Vagina (tissue), 2 donors: Measurements from ENCODE around the gene MORN3. TPM values are rescaled to one million over a fixed set of nuclear protein-coding genes. Genes with fewer than 3 reads are reported as not detected.
A peak's percentile ranks its signal among the peaks of the same experiment; 100 is the strongest.

Source experiments
- DNase-seq, 2 donors: peaks; one replicate each; pipeline ENCODE4 v3.0.0-alpha.2; 2017; ENCODE audit errors: extremely low spot score in 2 of 2
- H3K27ac ChIP-seq: fragments of 200-600 bp; sonication (generic); one replicate; pipeline ENCODE4 v1.5.1; 2019
- H3K27me3 ChIP-seq: fragments of 200-600 bp; sonication (generic); one replicate; pipeline ENCODE4 v1.5.1; 2019
- H3K36me3 ChIP-seq, 2 donors: fragments of 200-600 bp; sonication (generic); one replicate each; pipeline ENCODE4 v1.5.1; 2017 to 2019
- H3K4me1 ChIP-seq: fragments of 200-600 bp; sonication (generic); one replicate; pipeline ENCODE4 v1.5.1; 2019
- H3K4me3 ChIP-seq, 2 donors: fragments of 200-600 bp; sonication (generic); 1 replicate in 1 of 2; 2 replicates in 1 of 2; pipeline ENCODE4 v1.5.1; 2016 to 2019
- H3K9me3 ChIP-seq: fragments of 200-600 bp; sonication (generic); one replicate; pipeline ENCODE4 v1.5.1; 2019
- POLR2A ChIP-seq, 2 donors: fragments of 450-650 bp; IDR thresholded peaks; one replicate each; pipeline ENCODE4 v1.6.1; 2017; ENCODE audit warnings: antibody characterized with exemption in 2 of 2, mild to moderate bottlenecking in 2 of 2, moderate library complexity in 2 of 2
- POLR2AphosphoS5 ChIP-seq, 2 donors: sonication (generic); formaldehyde crosslinking; IDR thresholded peaks; one replicate each; pipeline ENCODE4 v1.9.0; 2017; ENCODE audit warnings: antibody characterized with exemption in 2 of 2, mild to moderate bottlenecking in 2 of 2, low read depth in 1 of 2; ENCODE audit not compliant: insufficient read depth in 1 of 2
- intact Hi-C: fragments of 100-400 bp; cut with DNase I; formaldehyde crosslinking; loops from one replicate; pipeline ENCODE4 v1.15.1; 2023
- total RNA-seq: library from RNA; depleted of rRNA; stranded (reverse); fragments of >200 nt; gene quantifications from one replicate; pipeline ENCODE4 v1.2.3, GENCODE V29; 2016
- TF ChIP-seq, protein P1 (sequence below), 3 experiments: fragments of 450-650 bp in 2 of 3; fragments of 200-600 bp in 1 of 3; sonication (generic) in 1 of 3; IDR thresholded peaks; one replicate each; pipeline ENCODE4 v1.5.1; 2017 to 2019; ENCODE audit warnings: antibody characterized with exemption in 3 of 3, mild to moderate bottlenecking in 2 of 3, moderate library complexity in 2 of 3

Gene MORN3
- total RNA-seq, 1 donor from 2014 or later = not detected

- intact Hi-C loops = no loop called here
- Histone ChIP-seq H3K27ac (peak overlapping the region; percentile 89), H3K4me3 (peak overlapping the region; percentile 80 to 94), H3K36me3 (no peaks in the 10 kb centered on the region), H3K27me3 (no peaks in the 10 kb centered on the region), H3K9me3 (no peaks in the 10 kb centered on the region), H3K4me1 (peaks cover 40% of the 10 kb centered on the region)
- TF ChIP-seq, protein P1, sequence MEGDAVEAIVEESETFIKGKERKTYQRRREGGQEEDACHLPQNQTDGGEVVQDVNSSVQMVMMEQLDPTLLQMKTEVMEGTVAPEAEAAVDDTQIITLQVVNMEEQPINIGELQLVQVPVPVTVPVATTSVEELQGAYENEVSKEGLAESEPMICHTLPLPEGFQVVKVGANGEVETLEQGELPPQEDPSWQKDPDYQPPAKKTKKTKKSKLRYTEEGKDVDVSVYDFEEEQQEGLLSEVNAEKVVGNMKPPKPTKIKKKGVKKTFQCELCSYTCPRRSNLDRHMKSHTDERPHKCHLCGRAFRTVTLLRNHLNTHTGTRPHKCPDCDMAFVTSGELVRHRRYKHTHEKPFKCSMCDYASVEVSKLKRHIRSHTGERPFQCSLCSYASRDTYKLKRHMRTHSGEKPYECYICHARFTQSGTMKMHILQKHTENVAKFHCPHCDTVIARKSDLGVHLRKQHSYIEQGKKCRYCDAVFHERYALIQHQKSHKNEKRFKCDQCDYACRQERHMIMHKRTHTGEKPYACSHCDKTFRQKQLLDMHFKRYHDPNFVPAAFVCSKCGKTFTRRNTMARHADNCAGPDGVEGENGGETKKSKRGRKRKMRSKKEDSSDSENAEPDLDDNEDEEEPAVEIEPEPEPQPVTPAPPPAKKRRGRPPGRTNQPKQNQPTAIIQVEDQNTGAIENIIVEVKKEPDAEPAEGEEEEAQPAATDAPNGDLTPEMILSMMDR (IDR thresholded peaks at IDR 0.05) = no peak
- TF ChIP-seq POLR2A (IDR thresholded peaks at IDR 0.05) (no peak), POLR2AphosphoS5 (IDR thresholded peaks at IDR 0.05; ENCODE audit: insufficient read depth in 1 of 2, low read depth in 1 of 2) (no peak)
- DNase-seq = no peak
Observed at GRCh38 chr12:121713793-121714192, 44.3 kb upstream of the MORN3 start.

GRCh38 chr12:121713257-121713777, 43.9 kb upstream of the MORN3 start:
- no peaks in the 10 kb centered on the region for H3K27me3 ChIP-seq
- no peaks in the 10 kb centered on the region for H3K36me3 ChIP-seq
- no peaks in the 10 kb centered on the region for H3K9me3 ChIP-seq
- H3K27ac ChIP-seq = peak overlapping the region; percentile 89
- TF ChIP-seq POLR2A (IDR thresholded peaks at IDR 0.05) = no peak
- TF ChIP-seq, protein P1 (IDR thresholded peaks at IDR 0.05) = no peak
- no peak for TF ChIP-seq POLR2AphosphoS5 (IDR thresholded peaks at IDR 0.05; ENCODE audit: insufficient read depth in 1 of 2, low read depth in 1 of 2)
- DNase-seq = no peak
- intact Hi-C loops = no loop called here
- peak overlapping the region; percentile 80 to 94 for H3K4me3 ChIP-seq
- peaks cover 40% of the 10 kb centered on the region for H3K4me1 ChIP-seq

DNA sequence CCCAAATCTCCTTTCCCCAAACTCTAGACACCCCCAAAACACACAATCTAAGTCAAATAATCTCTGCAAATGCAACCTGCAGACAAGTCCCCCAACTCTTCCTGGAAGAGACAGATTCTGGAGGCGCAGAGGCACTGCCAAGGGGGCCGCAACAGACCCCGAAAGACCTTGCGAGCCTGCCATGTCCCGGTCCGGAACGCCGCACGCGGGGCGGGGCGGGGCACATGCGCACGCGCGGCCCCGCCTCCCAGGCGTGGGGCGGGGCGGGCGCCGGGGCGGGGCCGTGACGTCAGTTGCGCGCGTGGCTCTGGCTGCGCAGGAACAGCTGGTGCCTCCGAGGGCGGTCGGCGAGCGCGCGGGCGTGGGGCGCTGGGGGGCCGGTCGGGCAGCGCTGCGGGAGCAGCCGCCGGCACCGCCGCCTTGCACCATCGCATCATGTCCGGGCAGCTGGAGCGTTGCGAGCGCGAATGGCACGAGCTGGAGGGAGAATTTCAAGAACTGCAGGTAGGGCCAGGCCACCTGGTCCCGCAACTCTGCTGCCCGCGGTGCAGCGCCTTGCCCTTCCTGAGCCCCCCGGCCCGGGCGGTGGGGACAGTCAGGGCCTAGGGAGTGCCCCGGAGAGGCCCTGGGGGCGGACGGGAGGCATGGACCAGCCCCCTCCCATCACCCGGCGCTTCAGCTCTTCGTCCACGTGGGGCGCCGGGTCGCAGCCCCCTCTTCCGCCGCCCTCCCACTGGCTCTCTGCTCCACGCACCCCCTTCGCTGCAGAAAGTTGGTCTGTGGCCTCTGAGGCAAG, 43.2 kb upstream of the MORN3 start, which contains the start of gene TMEM120B:
Gene TMEM120B, plus strand, starts transcription at position 292 of the 796 bp plus-strand sequence. Its CDS starts 144 bp downstream, at position 436.
- H3K9me3 ChIP-seq = no peaks in the 10 kb centered on the region
- DNase-seq = no peak
- H3K36me3 ChIP-seq = no peaks in the 10 kb centered on the region
- TF ChIP-seq, protein P1 (IDR thresholded peaks at IDR 0.05) = no peak
- peak in 1 of 2 donors; percentile 93 for TF ChIP-seq POLR2AphosphoS5 (IDR thresholded peaks at IDR 0.05; ENCODE audit: insufficient read depth in 1 of 2, low read depth in 1 of 2)
- peak; percentile 11 to 92 for TF ChIP-seq POLR2A (IDR thresholded peaks at IDR 0.05)
- peak within 1 kb of the TSS; percentile 89 for H3K27ac ChIP-seq
- H3K4me1 ChIP-seq = peaks cover 40% of the 10 kb centered on the region
- intact Hi-C loops = no loop called here
- H3K27me3 ChIP-seq = no peaks in the 10 kb centered on the region
- H3K4me3 ChIP-seq = peak within 1 kb of the TSS; percentile 80 to 94

DNA sequence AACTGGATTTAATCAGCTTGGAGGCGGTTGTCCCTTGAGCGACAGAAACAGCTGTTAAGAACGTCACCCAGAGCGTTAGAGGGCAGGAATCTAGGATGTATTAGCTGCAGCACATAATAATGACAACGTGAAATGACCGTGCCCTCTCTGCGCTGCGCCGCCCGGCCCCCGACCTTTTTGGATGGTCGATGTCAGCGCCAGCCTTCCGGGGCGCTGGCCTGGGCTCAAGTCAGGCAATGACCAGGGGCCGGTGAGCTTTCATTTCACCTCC, 42.7 kb upstream of the MORN3 start:
- intact Hi-C loops = no loop called here
- H3K4me1 ChIP-seq = peaks cover 40% of the 10 kb centered on the region
- no peaks in the 10 kb centered on the region for H3K27me3 ChIP-seq
- TF ChIP-seq, protein P1 (IDR thresholded peaks at IDR 0.05) = no peak
- no peak for TF ChIP-seq POLR2A (IDR thresholded peaks at IDR 0.05)
- no peak for TF ChIP-seq POLR2AphosphoS5 (IDR thresholded peaks at IDR 0.05; ENCODE audit: insufficient read depth in 1 of 2, low read depth in 1 of 2)
- DNase-seq = no peak
- H3K27ac ChIP-seq = peak overlapping the region; percentile 89
- peak overlapping the region; percentile 80 to 94 for H3K4me3 ChIP-seq
- H3K9me3 ChIP-seq = no peaks in the 10 kb centered on the region
- H3K36me3 ChIP-seq = no peaks in the 10 kb centered on the region
